HepG2 (cell line): ENCODE measurements around the gene CYP2J2. TPM values are rescaled to one million over a fixed set of nuclear protein-coding genes. Genes with fewer than 3 reads are reported as not detected.

Experiments used
- ATAC-seq: fragments of 200-7000 bp; cut with Tn5 transposase; 3 replicates; pipeline ENCODE4 v1.9.1; 2020; ENCODE audit warnings: mild to moderate bottlenecking, moderate library complexity
- BruUV-seq: library from RNA; stranded (reverse); fragments of 400-500 nt; replicated peaks from 2 replicates; lab custom pipeline; 2021; lab: Mats Ljungman, UMichigan
- CTCF ChIA-PET: fragments of 300-600 bp; formaldehyde crosslinking; extraction: SDS; loops from one replicate; lab custom pipeline; 2021; ENCODE audit warnings: low total read pairs, inconsistent platforms, low intra/inter-chr PET ratio; lab: Yijun Ruan, JAX
- POLR2A ChIA-PET: fragments of 350-600 bp; sonication (Branson Sonifier 250); formaldehyde crosslinking; loops from one replicate; lab custom pipeline; 2020; ENCODE audit warnings: antibody characterized with exemption, inconsistent platforms; lab: Yijun Ruan, JAX
- DNase-seq: peaks from one replicate; pipeline ENCODE4 v3.0.0-alpha.2; 2015; ENCODE audit warnings: low spot score
- FAIRE-seq: peaks from 3 replicates; lab custom pipeline; 2011; peaks lifted over from hg19 to GRCh38; lab: Jason Lieb, UNC
- H2AFZ ChIP-seq: one replicate; pipeline ENCODE4 v1.6.1; 2011; ENCODE audit warnings: low read length, inconsistent platforms
- H3K27ac ChIP-seq: fragments of 300-600 bp; 3 replicates; pipeline ENCODE4 v1.8.0; 2011; ENCODE audit warnings: mixed run types, mild to moderate bottlenecking, mixed read lengths, low read length, inconsistent platforms; ENCODE audit not compliant: insufficient read depth; ENCODE audit errors: extremely low read length
- H3K27me3 ChIP-seq, 2 experiments: fragments of 200-600 bp in 1 of 2; 2 replicates in 1 of 2; 3 replicates in 1 of 2; pipeline versions ENCODE4 v1.6.0 to v1.8.0; 2011; ENCODE audit warnings: low read length in 2 of 2, mild to moderate bottlenecking in 2 of 2, moderate library complexity in 2 of 2, inconsistent platforms in 1 of 2; ENCODE audit not compliant: insufficient read depth in 2 of 2, control insufficient read depth in 1 of 2
- H3K36me3 ChIP-seq, 2 experiments: fragments of 200-600 bp in 1 of 2; replicated peaks in 1 of 2; 2 replicates in 1 of 2; 3 replicates in 1 of 2; pipeline versions ENCODE4 v1.5.1 to v1.8.0; 2011; ENCODE audit warnings: low read length in 2 of 2, inconsistent platforms in 1 of 2; ENCODE audit not compliant: insufficient read depth in 2 of 2, control insufficient read depth in 1 of 2
- H3K4me1 ChIP-seq: 2 replicates; pipeline ENCODE4 v1.5.1; 2012; ENCODE audit warnings: low read length, inconsistent platforms; ENCODE audit not compliant: insufficient read depth
- H3K4me2 ChIP-seq: 2 replicates; pipeline ENCODE4 v1.6.0; 2011; ENCODE audit warnings: low read depth, low read length, inconsistent platforms
- H3K4me3 ChIP-seq, 3 experiments: fragments of 200-600 bp in 1 of 3; sonication (generic), shearing (Covaris generic) in 1 of 3; replicated peaks in 1 of 3; 2 replicates each; pipeline ENCODE4 v1.5.1; 2011 to 2016; ENCODE audit warnings: low read length in 3 of 3, inconsistent platforms in 2 of 3, low read depth in 2 of 3, mild to moderate bottlenecking in 2 of 3, control low read depth in 1 of 3, mixed read lengths in 1 of 3; ENCODE audit not compliant: insufficient read depth in 1 of 3
- H3K79me2 ChIP-seq: one replicate; pipeline ENCODE4 v1.6.1; 2011; ENCODE audit warnings: low read length, inconsistent platforms; ENCODE audit not compliant: insufficient read depth
- H3K9ac ChIP-seq: 2 replicates; pipeline ENCODE4 v1.6.0; 2011; ENCODE audit warnings: mild to moderate bottlenecking, low read depth, low read length, inconsistent platforms; ENCODE audit not compliant: insufficient read depth
- H3K9me3 ChIP-seq: 2 replicates; pipeline ENCODE4 v1.5.1; 2012; ENCODE audit warnings: mild to moderate bottlenecking, low read length
- H4K20me1 ChIP-seq: 2 replicates; pipeline ENCODE4 v1.6.0; 2011; ENCODE audit warnings: inconsistent platforms, mild to moderate bottlenecking, low read length, moderate library complexity; ENCODE audit not compliant: insufficient read depth
- ARID5B ChIP-seq: IDR thresholded peaks from 2 replicates; pipeline ENCODE4 v1.4.0; 2020; ENCODE audit warnings: mild to moderate bottlenecking, missing genetic modification reagents
- BCL6 ChIP-seq: IDR thresholded peaks from 2 replicates; pipeline ENCODE4 v1.6.1; 2016; ENCODE audit warnings: missing genetic modification reagents, missing compliant biosample characterization
- CEBPB ChIP-seq: IDR thresholded peaks from 2 replicates; pipeline ENCODE4 v1.6.1; 2011; ENCODE audit warnings: low read depth, low read length, improper control_type of control experiment, borderline replicate concordance
- GATAD1 ChIP-seq: IDR thresholded peaks from 2 replicates; pipeline ENCODE4 v1.6.1; 2016; ENCODE audit warnings: missing genetic modification reagents, missing compliant biosample characterization
- HNF4A ChIP-seq: sonication (generic); formaldehyde crosslinking; IDR thresholded peaks from 2 replicates; pipeline ENCODE4 v1.4.0; 2020; ENCODE audit warnings: missing genetic modification reagents
- HNRNPL ChIP-seq: fragments of 200-400 bp; formaldehyde crosslinking; IDR thresholded peaks from 2 replicates; pipeline ENCODE4 v1.6.1; 2017; ENCODE audit warnings: mild to moderate bottlenecking, low read depth, low read length
- PAXIP1 ChIP-seq: sonication (generic); formaldehyde crosslinking; conservative IDR thresholded peaks from 2 replicates; pipeline ENCODE4 v1.4.0; 2020; ENCODE audit warnings: mild to moderate bottlenecking, missing genetic modification reagents, moderate library complexity
- RAD21 ChIP-seq: fragments of 450-650 bp; formaldehyde crosslinking; IDR thresholded peaks from 2 replicates; pipeline ENCODE4 v1.5.0; 2020; ENCODE audit warnings: mild to moderate bottlenecking
- TBL1XR1 ChIP-seq: fragments of 150-350 bp; IDR thresholded peaks from 2 replicates; pipeline ENCODE4 v1.6.1; 2014; ENCODE audit warnings: borderline replicate concordance, low read length; ENCODE audit not compliant: partially characterized antibody
- TCF7 ChIP-seq: sonication (generic); IDR thresholded peaks from 2 replicates; pipeline ENCODE4 v1.6.1; 2016; ENCODE audit warnings: antibody characterized with exemption, low read depth
- ZBTB14 ChIP-seq: sonication (generic); formaldehyde crosslinking; IDR thresholded peaks from 2 replicates; pipeline ENCODE4 v1.4.0; 2020; ENCODE audit warnings: missing genetic modification reagents
- ZFP36 ChIP-seq: fragments of 150-350 bp; IDR thresholded peaks from 2 replicates; pipeline ENCODE4 v1.6.1; 2018; ENCODE audit warnings: borderline replicate concordance, low read length, low read depth; ENCODE audit not compliant: partially characterized antibody
- ZNF331 ChIP-seq: sonication (generic); formaldehyde crosslinking; IDR thresholded peaks from 2 replicates; pipeline ENCODE4 v1.4.0; 2020; ENCODE audit warnings: missing genetic modification reagents
- ZNF556 ChIP-seq: sonication (generic); formaldehyde crosslinking; IDR thresholded peaks from 2 replicates; pipeline ENCODE4 v1.4.0; 2020; ENCODE audit warnings: mild to moderate bottlenecking, missing genetic modification reagents, borderline replicate concordance
- WGBS: methylation state at CpG from one replicate; pipeline ENCODE4 v1.1.6; 2017; ENCODE audit warnings: low lambda C conversion rate; 5-methylcytosine and 5-hydroxymethylcytosine counted together
- in situ Hi-C: cut with HindIII; loops from 2 replicates; pipeline ENCODE4 v1.10.0; 2017; ENCODE audit warnings: low pct_unique_long_range_greater_than_20kb; ENCODE audit not compliant: extremely low pct_ligation_motif_present
- intact Hi-C: fragments of 100-400 bp; cut with micrococcal nuclease; formaldehyde crosslinking; loops from one replicate; pipeline ENCODE4 v1.10.0; 2022; ENCODE audit not compliant: unreplicated experiment
- polyA plus RNA-seq, 8 experiments: library from polyadenylated mRNA; depleted of rRNA in 3 of 8; stranded (reverse) in 7 of 8; unstranded in 1 of 8; fragments of >200 nt; fragmentation: Illumina TruSeq in 4 of 8; extraction: Trizol in 4 of 8; gene quantifications; 2 replicates each; pipeline versions ENCODE4 v1.2.1 to v1.2.3, GENCODE V29; 2011 to 2016; ENCODE audit warnings: low read depth in 4 of 8, missing spikeins in 1 of 8, mixed read lengths in 1 of 8; ENCODE audit not compliant: insufficient read depth in 1 of 8
- total RNA-seq, 5 experiments: library from RNA; depleted of rRNA; stranded (reverse); fragments of >200 nt; fragmentation: Illumina TruSeq; extraction: Trizol; gene quantifications; 2 replicates each; pipeline ENCODE4 v1.2.3, GENCODE V29; 2016; ENCODE audit warnings: low read depth in 1 of 5

Gene CYP2J2
- total and polyA plus RNA-seq, 2 of the 13 experiments (the other 11 are each of a cell fraction or from before 2014, with no cell fraction given) = 2.1 to 5.9 TPM

GRCh38 chr1:59948990-59949389, 22.4 kb upstream of the CYP2J2 start:
- Histone ChIP-seq H4K20me1 (no peaks in the 10 kb centered on the region), H3K4me2 (no peak overlapping the region), H3K4me1 (peaks cover 20% of the 10 kb centered on the region), H2AFZ (no peak overlapping the region), H3K9ac (no peak overlapping the region), H3K27ac (no peak overlapping the region), H3K27me3 (no peaks in the 10 kb centered on the region), H3K36me3 (no peaks in the 10 kb centered on the region), H3K4me3 (no peak overlapping the region), H3K79me2 (no peaks in the 10 kb centered on the region), H3K9me3 (no peaks in the 10 kb centered on the region)
- FAIRE-seq (no peak), ATAC-seq (no peak), DNase-seq (peak; percentile 10)
- in situ Hi-C loops (loop anchor here (5.0 kb wide), 2 partner anchors 47 to 72 kb away; no protein-coding TSS in a partner anchor), intact Hi-C loops (no loop called here)
- BruUV-seq = no TSS peak
- POLR2A ChIA-PET = no interaction called here
- WGBS = 0% methylated on average over 1 of the region's 1 CpG
- CTCF ChIA-PET = no interaction called here
- TF ChIP-seq ZBTB14 = no peak
- TF ChIP-seq GATAD1 = no peak
- no peak for TF ChIP-seq ZFP36
- peak; percentile 28; the same call in 1 of the 2 replicates for TF ChIP-seq ARID5B (CRISPR knock-in tag)
- TF ChIP-seq HNRNPL = no peak
- peak; percentile 92 for TF ChIP-seq CEBPB
- TF ChIP-seq ZNF556 (CRISPR knock-in tag) = no peak
- no peak for TF ChIP-seq RAD21 (CRISPR knock-in tag)
- TF ChIP-seq ZNF331 = no peak
- TF ChIP-seq BCL6 = peak; percentile 46; the same call in 1 of the 2 replicates
- TF ChIP-seq HNF4A (CRISPR knock-in tag) = peak; percentile 63
- TF ChIP-seq TBL1XR1 = no peak
- TF ChIP-seq PAXIP1 (CRISPR knock-in tag) = no peak
- TF ChIP-seq TCF7 = no peak
